ENCODE measurements around the gene MYO1H. TPM values are rescaled to one million over a fixed set of nuclear protein-coding genes. Genes with fewer than 3 reads are reported as not detected.

MYO1H gene
- total and polyA plus RNA-seq, 2 of the 8 experiments (the other 6 are each of a cell fraction or from before 2014, with no cell fraction given) = 0.03 TPM; not detected in 1

DNA sequence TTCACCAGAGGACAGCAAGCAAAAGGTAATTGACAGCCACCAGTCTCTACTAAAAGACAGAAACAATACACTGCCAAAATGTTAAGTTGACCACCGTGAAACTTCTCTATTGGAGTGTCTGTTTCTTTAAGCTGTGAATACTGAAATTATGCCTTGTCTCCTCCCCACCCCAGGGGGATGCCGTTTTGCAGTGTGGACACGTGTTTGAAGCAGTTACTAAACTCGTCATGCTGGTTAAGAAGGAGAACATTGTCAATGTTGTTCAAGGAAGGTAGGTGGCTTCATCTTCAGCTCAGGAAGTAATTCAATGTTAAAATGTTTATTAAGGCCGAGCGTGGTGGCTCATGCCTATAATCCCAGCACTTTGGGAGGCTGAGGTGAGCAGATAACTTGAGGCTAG lies 96.6 kb downstream of the MYO1H start:
- Histone ChIP-seq H3K27me3 (replicated peaks in 1 of 4; ENCODE audit: control insufficient read depth in 3 of 4, extremely low read depth in 1 of 4, insufficient read depth in 3 of 4, low read length in 3 of 4) (no peaks in the 10 kb centered on the region), H3K56ac (replicated peaks; ENCODE audit: insufficient read length, low read depth, low read length) (no peak overlapping the region), H4K20me1 (replicated peaks in 1 of 2; ENCODE audit: control insufficient read depth in 1 of 2, insufficient read depth in 2 of 2, low read length in 2 of 2) (peaks cover 0 to 6% of the 10 kb centered on the region in 2 experiments), H3K4ac (replicated peaks; ENCODE audit: insufficient read length, low read depth, low read length) (no peak overlapping the region), H3K18ac (ENCODE audit: extremely low read depth, low read length) (no peak overlapping the region), H3K36me3 (ENCODE audit: control insufficient read depth in 2 of 4, insufficient read depth in 4 of 4, low read length in 3 of 4) (peaks cover 2 to 15% (median 9%) of the 10 kb centered on the region in 4 experiments; a peak in 6 of 8 replicates), H4K5ac (ENCODE audit: insufficient read length, low read depth, low read length) (no peak overlapping the region), H2BK120ac (replicated peaks; ENCODE audit: low read depth, low read length) (no peak overlapping the region), H4K8ac (ENCODE audit: extremely low read depth, insufficient read depth, low read length) (no peak overlapping the region), H3K27ac (ENCODE audit: low read depth, low read length) (no peak overlapping the region), H2AK5ac (ENCODE audit: low read depth, low read length) (no peak overlapping the region), H3K4me1 (replicated peaks in 1 of 4; ENCODE audit: control insufficient read depth in 3 of 4, insufficient read depth in 4 of 4, low read length in 3 of 4) (peaks cover 0 to 4% (median 2%) of the 10 kb centered on the region in 4 experiments; a peak in 2 of 7 replicates), H3K14ac (ENCODE audit: insufficient read length) (no peak overlapping the region), H4K91ac (replicated peaks; ENCODE audit: insufficient read length, low read length) (no peak overlapping the region), H2BK15ac (ENCODE audit: low read length) (no peak overlapping the region), H2BK20ac (ENCODE audit: low read length) (no peak overlapping the region), H2BK12ac (ENCODE audit: low read depth, low read length) (no peak overlapping the region), H2BK5ac (ENCODE audit: low read depth, low read length) (no peak overlapping the region), H3K4me2 (ENCODE audit: insufficient read depth in 1 of 2, low read depth in 2 of 2, low read length in 2 of 2) (no peak overlapping the region), H3K79me2 (ENCODE audit: control insufficient read depth in 1 of 2, insufficient read depth in 2 of 2, low read length in 2 of 2) (0 out of 4 replicates have a peak, but pooled peaks cover 0 to 6% of the 10 kb centered on the region in 2 experiments), H3K9me3 (ENCODE audit: insufficient read depth in 2 of 2, low read depth in 1 of 2, low read length in 1 of 2) (no peaks in the 10 kb centered on the region), H3K4me3 (ENCODE audit: extremely low read depth in 1 of 4, insufficient read depth in 2 of 4, low read depth in 3 of 4, low read length in 4 of 4) (no peak overlapping the region), H3K23me2 (ENCODE audit: low read depth, low read length) (no peaks in the 10 kb centered on the region), H2AFZ (ENCODE audit: low read length) (no peak overlapping the region), H3K79me1 (ENCODE audit: low read depth, low read length) (no peaks in the 10 kb centered on the region; the same call in 1 of the 2 replicates), H3K23ac (ENCODE audit: insufficient read length) (no peak overlapping the region), H3K9ac (replicated peaks in 1 of 4; ENCODE audit: extremely low read depth in 1 of 4, low read depth in 3 of 4, low read length in 3 of 4) (no peak overlapping the region)
- POLR2A ChIA-PET (ENCODE audit: partially characterized antibody) = interaction anchor here (0.6 to 2.5 kb wide), 2 partner anchors 11 to 287 kb away, joined by 3 to 9 read pairs; no protein-coding TSS in a partner anchor
- CTCF ChIA-PET (ENCODE audit: partially characterized antibody) = interaction anchor here (0.8 to 17.4 kb wide), 5 partner anchors 12 to 409 kb away, joined by 3 to 181 read pairs (median 3); no protein-coding TSS in a partner anchor
- FAIRE-seq = no peak
- 85% methylated on average over 6 of the region's 6 CpGs; no CpG with 5 or more reads in 1 of the 2 experiments for WGBS, 2 experiments (ENCODE audit: extremely low coverage in 1 of 2, insufficient coverage in 1 of 2, insufficient read length in 1 of 2, insufficient replicate concordance in 2 of 2, low coverage in 1 of 2, low lambda C conversion rate in 2 of 2, missing lambda C conversion rate in 1 of 2)
- DNase-seq (ENCODE audit: low read depth in 1 of 2, low spot score in 2 of 2) = no peak
- TF ChIP-seq CBX5 (IDR thresholded peaks at IDR 0.05; ENCODE audit: low read depth, low read length) = no peak
